ENCODE measurements around the gene SEL1L3.
A peak's percentile ranks its signal among the peaks of the same experiment; 100 is the strongest.
"Not testable (repeated sequence)": the region's sequence is repeated elsewhere in the genome, so short reads cannot be mapped to it uniquely, and the experiment has no call there.

SEL1L3 gene

GRCh38 chr4:25862411-25863346, at the start of gene SEL1L3:
Gene SEL1L3, minus strand, starts transcription at chr4:25862988. Its CDS starts 152 bp downstream, at chr4:25862836.
- FAIRE-seq = no peak

GRCh38 chr4:25911356-25911755, 48.6 kb upstream of the SEL1L3 start:
- DNase-seq (ENCODE audit: insufficient read length, low spot score) (no peak), FAIRE-seq (no peak)

More at GRCh38 chr4:25862411-25863346, at the start of gene SEL1L3:
- DNase-seq (ENCODE audit: insufficient read length, low spot score) = no peak

GRCh38 chr4:25908491-25908901, 45.7 kb upstream of the SEL1L3 start:
- DNase-seq (ENCODE audit: insufficient read length, low spot score) (peak; percentile 80), FAIRE-seq (no peak)

GRCh38 chr4:25906113-25906512, 43.3 kb upstream of the SEL1L3 start:
- FAIRE-seq; DNase-seq (ENCODE audit: insufficient read length, low spot score): not testable (repeated sequence)

GRCh38 chr4:25905371-25905770, 42.6 kb upstream of the SEL1L3 start:
- FAIRE-seq = no peak
- no peak for DNase-seq (ENCODE audit: insufficient read length, low spot score)

- DNase-seq (ENCODE audit: insufficient read length, low spot score) = no peak
- FAIRE-seq = no peak
These were observed 41.9 kb upstream of the SEL1L3 start for GRCh38 chr4:25904748-25905082.

GRCh38 chr4:25903900-25904747, 41.3 kb upstream of the SEL1L3 start:
- DNase-seq (ENCODE audit: insufficient read length, low spot score) (no peak), FAIRE-seq (peak; percentile 49)

GRCh38 chr4:25901030-25901430, 38.2 kb upstream of the SEL1L3 start:
- FAIRE-seq = no peak
- no peak for DNase-seq (ENCODE audit: insufficient read length, low spot score)

- FAIRE-seq = no peak
- no peak for DNase-seq (ENCODE audit: insufficient read length, low spot score)
These were observed 37.5 kb upstream of the SEL1L3 start for GRCh38 chr4:25900310-25900709.

GRCh38 chr4:25896776-25897539, 34.2 kb upstream of the SEL1L3 start:
- DNase-seq (ENCODE audit: insufficient read length, low spot score) (no peak), FAIRE-seq (peak; percentile 26)

- FAIRE-seq = no peak
These were observed 30.0 kb upstream of the SEL1L3 start for GRCh38 chr4:25892796-25893195.

GRCh38 chr4:25890571-25891485, 28.0 kb upstream of the SEL1L3 start:
- DNase-seq (ENCODE audit: insufficient read length, low spot score) (no peak), FAIRE-seq (no peak)

More at GRCh38 chr4:25892796-25893195, 30.0 kb upstream of the SEL1L3 start:
- no peak for DNase-seq (ENCODE audit: insufficient read length, low spot score)

GRCh38 chr4:25889589-25890503, 27.1 kb upstream of the SEL1L3 start:
- FAIRE-seq (no peak), DNase-seq (ENCODE audit: insufficient read length, low spot score) (no peak)

GRCh38 chr4:25888781-25889180, 26.0 kb upstream of the SEL1L3 start:
- DNase-seq (ENCODE audit: insufficient read length, low spot score) (no peak), FAIRE-seq (no peak)

GRCh38 chr4:25884031-25884782, 21.4 kb upstream of the SEL1L3 start:
- FAIRE-seq (peak; percentile 13), DNase-seq (ENCODE audit: insufficient read length, low spot score) (no peak)

- no peak for FAIRE-seq
These were observed 20.8 kb upstream of the SEL1L3 start for GRCh38 chr4:25883565-25883964.

GRCh38 chr4:25882226-25882625, 19.4 kb upstream of the SEL1L3 start:
- FAIRE-seq = no peak

More at GRCh38 chr4:25883565-25883964, 20.8 kb upstream of the SEL1L3 start:
- no peak for DNase-seq (ENCODE audit: insufficient read length, low spot score)

GRCh38 chr4:25881193-25881592, 18.4 kb upstream of the SEL1L3 start:
- FAIRE-seq (no peak), DNase-seq (ENCODE audit: insufficient read length, low spot score) (no peak)

More at GRCh38 chr4:25882226-25882625, 19.4 kb upstream of the SEL1L3 start:
- DNase-seq (ENCODE audit: insufficient read length, low spot score) = no peak

Data from HTR-8/SVneo (cell line).